Amygdala (tissue), 56 donors: Measurements from ENCODE around the gene IFIT1B.

Experiments
- DNase-seq, 56 donors: peaks; one replicate each; lab custom pipeline; 2025; lab: John Stamatoyannopoulos, UW

IFIT1B gene

DNA sequence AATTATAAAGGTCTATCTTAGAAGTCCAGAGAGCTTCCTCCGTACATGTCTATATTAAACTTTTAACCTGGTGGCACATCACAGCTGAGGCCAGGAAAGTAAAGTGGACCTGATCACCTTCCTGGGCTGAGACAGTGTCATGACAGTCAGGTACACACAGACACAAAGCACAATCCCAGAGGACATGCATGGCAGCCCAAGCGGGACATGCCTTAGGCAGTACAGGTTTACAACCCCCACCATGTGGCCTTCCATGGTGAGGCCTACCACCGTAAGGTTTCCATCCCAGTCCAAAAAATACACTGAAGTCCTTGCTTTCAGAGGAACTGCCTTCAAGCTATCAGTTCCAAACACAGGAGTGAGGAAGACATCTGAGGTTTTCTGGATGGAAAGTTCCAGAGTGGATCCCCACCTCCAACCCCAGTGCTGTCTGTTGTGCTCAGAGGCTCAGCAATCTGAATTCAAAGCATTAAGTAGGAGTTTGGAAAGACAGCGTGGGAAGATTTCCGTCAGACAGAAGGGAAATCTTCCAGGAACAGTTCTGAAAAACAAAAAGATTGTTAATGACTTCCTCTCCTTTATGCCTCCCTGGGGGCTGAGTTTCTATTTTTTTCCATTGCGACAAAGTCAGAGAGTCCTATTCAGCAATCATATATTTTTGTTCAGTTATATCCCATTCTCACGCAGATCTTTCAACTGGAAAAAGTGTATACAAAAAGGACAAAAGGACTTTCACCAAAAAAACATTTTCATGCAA is 30.0 kb upstream of the IFIT1B start:
- DNase-seq = peak in 2 of 56 donors; percentile 10 to 13

DNA sequence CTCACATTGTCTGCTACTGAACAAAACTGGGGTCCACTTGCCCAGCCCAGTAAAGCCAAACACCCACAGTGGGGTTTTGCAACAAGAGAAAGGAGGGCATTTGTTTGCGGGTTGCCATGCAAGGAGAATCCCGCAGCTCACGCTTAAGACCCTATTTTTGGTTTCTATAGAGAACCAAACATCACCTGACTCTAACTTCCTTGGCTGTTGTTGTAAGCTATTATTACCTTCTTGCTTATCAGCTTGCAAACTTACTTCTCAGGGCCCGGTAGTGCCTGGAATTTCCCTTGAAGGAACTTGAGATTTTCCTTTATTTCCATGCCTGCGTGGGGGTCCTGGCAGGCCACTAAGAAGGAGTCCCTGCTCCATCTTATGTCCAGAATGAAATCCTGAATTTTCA is 29.4 kb upstream of the IFIT1B start:
- no peak for DNase-seq

GRCh38 chr10:89348975-89349374 is 28.9 kb upstream of the IFIT1B start:
- DNase-seq = no peak

GRCh38 chr10:89350631-89351315 is 27.1 kb upstream of the IFIT1B start:
- DNase-seq = peak in 1 of 56 donors; percentile 8

DNA sequence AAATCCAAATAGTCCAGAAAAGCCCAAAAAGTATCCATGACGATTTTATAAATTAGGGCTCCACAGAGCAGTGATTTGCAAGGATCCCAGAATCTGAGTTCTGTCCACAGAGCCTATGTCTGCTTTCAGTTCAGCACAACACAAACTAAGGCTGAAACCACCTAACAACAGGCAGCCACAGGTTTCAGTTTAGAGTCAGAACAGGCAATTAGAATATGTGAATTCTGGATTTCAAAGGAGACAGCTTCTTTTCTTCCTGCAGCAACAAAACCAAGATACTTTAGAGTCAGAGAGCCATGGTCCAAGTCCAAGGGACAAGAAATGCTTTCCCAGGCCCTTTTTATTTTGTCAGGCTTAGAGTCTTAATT is 26.5 kb upstream of the IFIT1B start:
- DNase-seq = no peak

DNA sequence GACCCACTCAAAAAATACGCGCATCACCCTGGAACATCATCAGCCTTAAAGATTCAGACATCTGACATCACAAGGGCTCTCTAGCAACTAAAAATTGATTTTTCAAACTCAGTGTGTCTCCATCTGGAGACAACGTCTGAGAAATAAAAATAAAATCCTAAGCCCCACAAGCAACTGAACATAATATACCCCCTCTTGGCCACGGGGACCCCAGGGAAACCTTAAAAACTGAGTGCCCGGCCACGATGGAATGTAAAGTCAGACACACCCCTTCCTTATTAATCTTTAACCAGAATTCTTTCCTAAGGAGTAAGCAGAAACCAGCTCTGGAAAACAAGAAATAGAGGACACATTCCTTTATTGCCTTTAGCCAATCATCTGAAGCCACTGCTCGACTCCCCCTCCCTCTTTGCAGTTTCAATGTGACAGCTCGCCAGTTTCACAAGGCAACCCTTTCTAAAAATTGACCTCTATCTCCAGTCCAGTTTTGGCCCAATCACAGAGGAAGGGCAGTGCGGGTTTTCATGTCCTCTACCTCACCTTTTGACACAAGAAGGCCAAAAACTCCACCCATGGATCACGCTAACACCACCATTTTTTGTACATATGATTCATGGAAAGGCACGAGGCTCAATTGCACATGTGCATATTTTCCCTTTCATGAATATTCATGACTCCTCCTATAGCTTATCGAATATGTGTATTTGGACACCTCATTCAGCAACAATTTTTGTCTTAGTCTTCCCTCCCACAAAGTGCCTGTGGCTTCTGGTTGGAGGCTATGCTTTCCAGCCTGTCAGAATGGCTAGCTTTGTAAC is 25.9 kb upstream of the IFIT1B start:
- DNase-seq = peak in 2 of 56 donors; percentile 10 to 14

DNA sequence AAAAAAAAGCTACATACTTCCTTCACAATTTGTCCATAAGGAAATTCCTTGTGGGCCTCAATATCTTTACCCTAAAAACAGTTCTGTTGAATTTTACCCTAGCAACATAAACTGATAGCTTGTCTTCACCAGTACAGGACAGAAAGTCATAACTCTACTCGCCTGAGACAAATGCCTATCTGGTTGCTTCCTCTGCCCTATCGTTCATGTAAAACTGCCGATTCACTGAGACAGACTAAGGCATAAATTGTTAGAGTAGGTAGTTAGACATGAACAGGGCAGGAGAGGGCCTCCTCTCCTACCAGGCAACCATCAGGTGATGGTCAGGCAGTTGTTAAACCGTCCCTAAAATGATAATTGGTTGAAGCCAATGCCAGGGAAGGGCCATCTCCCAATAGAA is 25.1 kb upstream of the IFIT1B start:
- no peak for DNase-seq

GRCh38 chr10:89355394-89355931 is 22.4 kb upstream of the IFIT1B start:
- no peak for DNase-seq

DNA sequence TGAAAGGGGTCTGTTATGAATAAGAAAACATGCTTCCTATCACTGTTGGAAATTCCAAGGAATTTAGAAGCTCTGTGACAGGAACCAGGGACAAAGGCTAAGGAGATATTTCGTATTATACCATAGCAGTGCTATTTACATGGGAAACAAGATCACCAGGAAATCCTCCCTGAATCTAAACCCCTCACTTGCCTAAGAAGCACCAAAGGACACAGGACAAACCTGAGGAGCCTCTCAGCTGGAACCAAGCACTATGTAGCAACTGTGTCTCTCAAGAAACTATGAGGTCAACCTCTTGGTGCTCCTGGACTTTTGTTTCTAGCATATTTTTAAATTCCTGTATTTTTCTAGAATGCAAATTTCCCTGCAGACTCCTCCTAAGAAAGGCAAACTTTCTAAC is 20.8 kb upstream of the IFIT1B start:
- no peak for DNase-seq

GRCh38 chr10:89357975-89358374 is 19.9 kb upstream of the IFIT1B start:
- DNase-seq = no peak

GRCh38 chr10:89360157-89360556 is 17.7 kb upstream of the IFIT1B start:
- DNase-seq = no peak

DNA sequence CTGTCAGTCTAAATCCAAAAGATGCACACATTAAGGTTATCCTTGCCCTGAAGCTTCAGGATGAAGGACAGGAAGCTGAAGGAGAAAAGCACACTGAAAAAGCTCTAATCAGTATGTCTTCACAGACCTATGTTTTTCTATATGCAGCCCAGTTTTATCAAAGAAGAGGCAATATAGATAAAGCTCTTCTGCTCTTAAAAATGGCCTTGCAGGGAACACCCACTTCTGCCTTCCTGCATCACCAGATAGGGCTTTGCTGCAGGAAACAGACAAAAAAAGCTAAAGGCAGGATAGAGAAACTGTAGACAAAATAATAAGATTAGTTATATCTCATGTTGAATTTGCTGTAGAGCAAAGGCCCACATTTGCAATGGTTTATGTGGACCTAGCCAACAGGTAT is 14.9 kb upstream of the IFIT1B start:
- DNase-seq = no peak

DNA sequence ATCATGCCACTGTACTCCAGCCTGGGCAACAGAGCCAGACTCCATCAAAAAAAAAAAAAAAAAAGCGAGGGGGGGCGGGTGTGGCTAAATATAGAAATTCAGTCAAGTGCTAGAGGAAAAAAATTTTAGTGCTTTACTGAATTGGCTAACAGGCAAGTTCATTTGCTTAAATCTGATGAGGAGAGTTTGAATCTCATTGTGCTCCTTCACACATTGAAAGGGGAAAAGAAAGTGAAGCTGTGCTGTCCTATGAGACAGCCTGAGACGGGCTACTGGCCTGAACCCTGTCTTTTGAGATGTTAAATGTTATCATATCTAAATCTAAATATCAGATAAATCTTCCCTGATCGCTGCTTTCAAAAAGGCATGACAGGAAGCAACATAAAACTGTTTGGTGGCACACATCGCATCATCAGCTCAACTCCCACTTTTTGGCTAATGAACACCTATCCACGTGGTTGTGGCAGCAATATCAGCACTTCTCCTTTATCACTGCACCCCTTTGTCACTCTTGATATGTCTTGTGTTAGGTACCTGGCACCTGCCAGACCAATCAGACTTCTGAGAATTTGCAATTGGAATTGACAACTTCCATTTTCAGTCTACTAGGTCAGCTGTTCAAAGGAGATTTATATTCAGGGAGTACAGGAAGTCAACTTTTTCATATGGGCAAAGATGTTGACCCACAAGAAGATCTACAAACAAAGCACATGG is 14.0 kb upstream of the IFIT1B start:
- no peak for DNase-seq

DNA sequence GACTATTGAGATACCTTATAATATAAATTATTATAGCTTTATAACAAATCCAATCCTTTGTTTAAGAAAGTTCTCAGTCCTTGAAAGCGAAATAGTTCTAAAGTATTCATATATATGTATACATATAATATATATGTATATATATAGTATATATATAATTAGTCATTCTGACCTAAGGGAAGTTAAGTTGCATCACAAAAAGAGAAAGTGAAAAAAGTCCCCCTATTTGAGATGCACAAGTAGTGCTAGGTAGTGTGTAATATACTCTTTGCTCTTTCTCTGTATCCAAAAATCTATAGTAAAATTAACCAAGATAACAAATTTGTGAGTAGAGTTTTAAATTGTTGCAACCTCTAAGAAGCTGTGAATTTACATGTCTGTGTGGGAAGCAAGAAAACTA is 13.3 kb upstream of the IFIT1B start:
- DNase-seq = no peak

GRCh38 chr10:89367529-89367928 is 10.3 kb upstream of the IFIT1B start:
- DNase-seq = peak in 9 of 56 donors; percentile 16 to 59 (median 25)

DNA sequence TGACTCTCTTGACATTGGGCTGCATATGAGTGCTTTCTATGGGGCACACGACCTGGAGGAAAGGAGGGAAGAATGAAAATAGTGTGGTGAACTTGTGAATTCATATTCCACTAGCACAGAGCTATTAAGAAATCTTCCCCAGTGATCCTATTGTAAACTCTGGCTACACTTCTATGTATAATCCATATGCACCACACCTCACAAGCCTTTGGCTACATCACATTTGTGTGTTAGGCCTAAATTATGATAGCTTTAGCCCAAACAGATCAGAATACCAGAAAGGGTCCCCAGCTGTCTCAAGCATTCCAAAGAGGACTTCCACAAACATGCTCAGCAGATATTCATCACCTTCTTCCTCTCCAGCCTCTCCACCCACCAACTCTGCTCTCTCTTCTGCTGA is 9.7 kb upstream of the IFIT1B start:
- DNase-seq = no peak

- peak in 21 of 56 donors; percentile 8 to 60 (median 30) for DNase-seq
These were observed 8.4 kb upstream of the IFIT1B start for GRCh38 chr10:89369156-89370105.

GRCh38 chr10:89371079-89371478 is 6.8 kb upstream of the IFIT1B start:
- DNase-seq = no peak

DNA sequence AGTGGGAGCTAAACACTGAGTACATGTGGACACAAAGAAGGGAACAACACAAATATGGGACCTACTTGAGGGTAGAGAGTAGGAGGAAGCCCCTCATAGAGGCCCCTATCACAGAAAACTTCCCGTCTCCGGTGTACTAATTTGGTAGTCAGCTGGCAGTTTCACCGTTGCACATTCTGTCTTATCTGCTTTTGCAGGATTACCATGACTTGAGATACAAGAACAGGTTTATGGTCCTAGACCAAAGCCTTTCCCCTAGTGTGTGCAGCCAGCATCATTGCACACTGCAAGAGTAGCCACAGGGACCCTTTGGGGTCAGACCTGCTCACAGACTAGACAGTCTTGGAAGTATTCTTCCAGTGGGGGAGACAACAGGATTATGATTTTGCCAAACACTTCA is 5.9 kb upstream of the IFIT1B start:
- DNase-seq = no peak
